ENCODE data around the gene STRIP2.
"Not testable (repeated sequence)": the region's sequence is repeated elsewhere in the genome, so short reads cannot be mapped to it uniquely, and the experiment has no call there.

STRIP2 gene

DNA sequence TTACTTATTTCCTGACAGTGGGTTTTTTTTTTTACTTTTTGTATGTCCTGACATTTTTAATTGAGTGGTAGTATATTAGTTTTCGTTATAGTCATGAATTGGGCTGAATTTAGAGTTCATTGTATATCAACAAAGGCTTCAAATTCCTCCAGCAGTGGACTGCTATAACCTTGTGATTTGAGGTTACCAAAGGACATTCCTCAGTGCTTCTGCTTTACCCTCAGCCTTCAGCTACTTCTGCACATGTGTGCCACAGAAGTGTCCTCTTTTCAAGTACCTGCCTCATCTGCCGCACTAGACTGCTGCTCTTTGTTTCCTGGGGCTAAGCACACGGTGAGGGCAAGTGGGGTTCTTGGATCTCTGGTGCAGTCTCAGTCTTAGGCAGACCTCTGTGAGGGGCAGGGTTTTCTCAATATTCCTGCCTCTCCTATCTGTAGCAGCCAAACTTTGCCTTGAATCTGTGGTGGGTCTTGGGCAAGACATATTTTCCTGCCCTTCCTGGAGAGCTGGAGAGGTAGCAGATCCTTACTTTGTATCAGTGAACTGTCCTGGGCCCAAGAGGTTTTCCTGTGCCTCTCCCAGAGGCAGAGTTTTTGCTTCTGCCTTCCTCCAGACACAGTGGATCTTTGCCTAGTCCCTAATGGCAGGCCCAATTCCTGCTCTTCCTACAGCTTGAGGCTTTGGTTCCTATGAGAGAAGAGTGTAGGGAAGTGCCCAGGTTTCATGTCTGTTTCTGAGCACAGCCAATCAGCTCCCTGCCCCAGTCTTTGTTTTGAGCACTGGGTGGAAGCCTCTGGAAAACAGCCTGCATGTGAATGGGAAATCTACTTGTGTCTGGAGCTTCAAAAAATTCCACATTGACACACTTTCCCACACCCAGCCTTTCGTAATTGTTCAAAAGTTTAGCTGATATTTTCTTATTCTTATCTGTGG, 39.0 kb upstream of the STRIP2 start:
- TF ChIP-seq CTCF (conservative IDR thresholded peaks at IDR 0.05; ENCODE audit: control insufficient read depth, insufficient read depth, low read depth, low read length): no peak
- DNase-seq (ENCODE audit: low read depth): no peak
- no peak overlapping the region for H3K4me3 ChIP-seq (ENCODE audit: control insufficient read depth, low read depth, low read length)

GRCh38 chr7:129401228-129401966, 32.8 kb upstream of the STRIP2 start:
- no peak for DNase-seq (ENCODE audit: low read depth)
- H3K4me3 ChIP-seq (ENCODE audit: control insufficient read depth, low read depth, low read length): no peak overlapping the region
- no peak for TF ChIP-seq CTCF (conservative IDR thresholded peaks at IDR 0.05; ENCODE audit: control insufficient read depth, insufficient read depth, low read depth, low read length)

GRCh38 chr7:129401967-129402860, 32.0 kb upstream of the STRIP2 start:
- peak; percentile 16 for TF ChIP-seq CTCF (conservative IDR thresholded peaks at IDR 0.05; ENCODE audit: control insufficient read depth, insufficient read depth, low read depth, low read length)
- no peak overlapping the region for H3K4me3 ChIP-seq (ENCODE audit: control insufficient read depth, low read depth, low read length)
- DNase-seq (ENCODE audit: low read depth): peak; percentile 3

- no peak for DNase-seq (ENCODE audit: low read depth)
- no peak for TF ChIP-seq CTCF (conservative IDR thresholded peaks at IDR 0.05; ENCODE audit: control insufficient read depth, insufficient read depth, low read depth, low read length)
- no peak overlapping the region for H3K4me3 ChIP-seq (ENCODE audit: control insufficient read depth, low read depth, low read length)
Observed at GRCh38 chr7:129405527-129405926, 28.7 kb upstream of the STRIP2 start.

DNA sequence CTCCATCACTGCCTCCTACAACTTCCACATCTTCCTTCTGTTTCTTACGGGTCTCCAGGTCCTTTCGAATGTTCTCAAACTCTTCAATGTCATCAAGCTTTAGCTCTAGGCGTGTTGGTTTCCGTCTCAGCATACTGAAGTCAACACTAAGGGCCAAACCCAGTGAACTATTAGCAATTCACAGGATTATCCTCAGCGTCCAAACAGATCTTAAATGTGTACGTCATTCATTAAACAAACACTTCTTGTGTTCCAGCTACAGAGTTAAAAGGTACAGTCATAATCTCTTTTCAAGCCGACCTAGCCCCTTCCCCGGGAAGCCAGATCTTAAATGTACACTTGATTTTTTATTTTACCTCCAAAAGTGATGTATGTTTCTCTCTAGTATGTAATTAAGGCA, 24.0 kb upstream of the STRIP2 start:
- DNase-seq (ENCODE audit: low read depth); H3K4me3 ChIP-seq (ENCODE audit: control insufficient read depth, low read depth, low read length): not testable (repeated sequence)

- H3K4me3 ChIP-seq (ENCODE audit: control insufficient read depth, low read depth, low read length): no peak overlapping the region
- no peak for TF ChIP-seq CTCF (conservative IDR thresholded peaks at IDR 0.05; ENCODE audit: control insufficient read depth, insufficient read depth, low read depth, low read length)
- peak; percentile 10 for DNase-seq (ENCODE audit: low read depth)
Observed at GRCh38 chr7:129412501-129412900, 21.7 kb upstream of the STRIP2 start.
